Astrocyte (in vitro differentiated cells and primary cell): ENCODE results near the gene SELENOW. TPM values are rescaled to one million over a fixed set of nuclear protein-coding genes. Genes with fewer than 3 reads are reported as not detected.

Source experiments
- DNase-seq: peaks from one replicate; pipeline ENCODE4 v3.0.0-alpha.2; 2010; ENCODE audit warnings: low read depth
- FAIRE-seq: peaks from 2 replicates; lab custom pipeline; 2011; peaks lifted over from hg19 to GRCh38; lab: Jason Lieb, UNC
- H2AFZ ChIP-seq: 2 replicates; pipeline ENCODE4 v1.6.0; 2012; ENCODE audit warnings: low read depth, low read length, inconsistent platforms
- H3K27ac ChIP-seq: 2 replicates; pipeline ENCODE4 v1.5.1; 2011; ENCODE audit warnings: low read depth, low read length, inconsistent platforms
- H3K27me3 ChIP-seq: 2 replicates; pipeline ENCODE4 v1.6.0; 2011; ENCODE audit warnings: low read length, inconsistent platforms; ENCODE audit not compliant: insufficient read depth
- H3K36me3 ChIP-seq: 2 replicates; pipeline ENCODE4 v1.5.1; 2011; ENCODE audit warnings: low read length, inconsistent platforms; ENCODE audit not compliant: insufficient read depth
- H3K4me1 ChIP-seq: 2 replicates; pipeline ENCODE4 v1.5.1; 2011; ENCODE audit warnings: low read length, inconsistent platforms; ENCODE audit not compliant: insufficient read depth
- H3K4me2 ChIP-seq: 2 replicates; pipeline ENCODE4 v1.6.0; 2012; ENCODE audit warnings: low read length, inconsistent platforms
- H3K4me3 ChIP-seq: 2 replicates; pipeline ENCODE4 v1.5.1; 2011; ENCODE audit warnings: low read depth, mild to moderate bottlenecking, low read length, inconsistent platforms; ENCODE audit not compliant: insufficient read depth
- H3K79me2 ChIP-seq: 2 replicates; pipeline ENCODE4 v1.6.0; 2012; ENCODE audit warnings: mild to moderate bottlenecking, low read length, inconsistent platforms; ENCODE audit not compliant: insufficient read depth
- H3K9ac ChIP-seq: 2 replicates; pipeline ENCODE4 v1.6.0; 2012; ENCODE audit warnings: mild to moderate bottlenecking, low read length, inconsistent platforms
- H3K9me3 ChIP-seq: 2 replicates; pipeline ENCODE4 v1.5.1; 2012; ENCODE audit warnings: low read depth, mild to moderate bottlenecking, low read length, inconsistent platforms; ENCODE audit not compliant: insufficient read depth
- H4K20me1 ChIP-seq: 2 replicates; pipeline ENCODE4 v1.6.0; 2012; ENCODE audit warnings: low read length, inconsistent platforms; ENCODE audit not compliant: insufficient read depth
- H3K27ac Mint-ChIP-seq: one replicate; pipeline ENCODE4 v1.8.0; 2021; ENCODE audit warnings: mild to moderate bottlenecking, mixed read lengths; ENCODE audit not compliant: unreplicated experiment
- H3K27me3 Mint-ChIP-seq: one replicate; pipeline ENCODE4 v1.8.0; 2021; ENCODE audit warnings: low read depth, mixed read lengths; ENCODE audit not compliant: unreplicated experiment
- H3K36me3 Mint-ChIP-seq: one replicate; pipeline ENCODE4 v1.8.0; 2021; ENCODE audit warnings: low read depth, mixed read lengths; ENCODE audit not compliant: unreplicated experiment
- H3K4me1 Mint-ChIP-seq: one replicate; pipeline ENCODE4 v1.8.0; 2021; ENCODE audit warnings: low read depth, mixed read lengths; ENCODE audit not compliant: unreplicated experiment
- H3K4me3 Mint-ChIP-seq: one replicate; pipeline ENCODE4 v1.8.0; 2021; ENCODE audit warnings: mild to moderate bottlenecking, moderate library complexity, mixed read lengths; ENCODE audit not compliant: unreplicated experiment
- H3K9me3 Mint-ChIP-seq: one replicate; pipeline ENCODE4 v1.8.0; 2021; ENCODE audit warnings: mild to moderate bottlenecking, mixed read lengths; ENCODE audit not compliant: unreplicated experiment
- EZH2 ChIP-seq: IDR thresholded peaks from 2 replicates; pipeline ENCODE4 v1.6.1; 2012; ENCODE audit warnings: mild to moderate bottlenecking, low read length, inconsistent platforms; ENCODE audit not compliant: insufficient read depth
- total RNA-seq: library from RNA; stranded (reverse); gene quantifications from 2 replicates; pipeline ENCODE4 v1.2.1, GENCODE V29; 2021
- TF ChIP-seq, protein P1 (sequence below): IDR thresholded peaks from 2 replicates; pipeline ENCODE4 v1.5.1; 2011; ENCODE audit warnings: low read depth, mild to moderate bottlenecking, inconsistent platforms, low read length, moderate library complexity; ENCODE audit not compliant: insufficient read depth

SELENOW gene
- total RNA-seq, 1 donor from 2014 or later, result 279 TPM

DNA sequence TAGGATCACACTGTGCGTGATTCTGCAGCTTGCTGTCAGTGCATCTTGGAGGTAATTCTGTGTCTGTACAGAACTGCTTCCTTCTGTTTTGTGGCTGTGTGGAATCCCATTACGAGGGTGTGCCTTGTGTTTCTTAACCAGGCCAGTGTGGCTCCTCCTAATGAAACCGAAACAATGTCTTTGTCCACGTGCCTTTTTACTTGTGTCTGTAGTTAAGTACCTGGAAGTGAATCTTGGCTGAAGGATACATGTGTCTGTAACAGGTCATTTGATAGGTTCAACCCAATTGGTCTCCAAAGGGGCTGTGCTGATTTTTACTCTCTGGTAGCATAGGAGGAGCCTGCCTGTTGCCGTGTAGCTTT, 20.1 kb upstream of the SELENOW start:
- H3K36me3 ChIP-seq, result peaks cover 11% of the 10 kb centered on the region
- H3K4me1 ChIP-seq, result no peaks in the 10 kb centered on the region
- H3K4me1 Mint-ChIP-seq, result no peaks in the 10 kb centered on the region
- no peak for TF ChIP-seq EZH2
- TF ChIP-seq, protein P1, sequence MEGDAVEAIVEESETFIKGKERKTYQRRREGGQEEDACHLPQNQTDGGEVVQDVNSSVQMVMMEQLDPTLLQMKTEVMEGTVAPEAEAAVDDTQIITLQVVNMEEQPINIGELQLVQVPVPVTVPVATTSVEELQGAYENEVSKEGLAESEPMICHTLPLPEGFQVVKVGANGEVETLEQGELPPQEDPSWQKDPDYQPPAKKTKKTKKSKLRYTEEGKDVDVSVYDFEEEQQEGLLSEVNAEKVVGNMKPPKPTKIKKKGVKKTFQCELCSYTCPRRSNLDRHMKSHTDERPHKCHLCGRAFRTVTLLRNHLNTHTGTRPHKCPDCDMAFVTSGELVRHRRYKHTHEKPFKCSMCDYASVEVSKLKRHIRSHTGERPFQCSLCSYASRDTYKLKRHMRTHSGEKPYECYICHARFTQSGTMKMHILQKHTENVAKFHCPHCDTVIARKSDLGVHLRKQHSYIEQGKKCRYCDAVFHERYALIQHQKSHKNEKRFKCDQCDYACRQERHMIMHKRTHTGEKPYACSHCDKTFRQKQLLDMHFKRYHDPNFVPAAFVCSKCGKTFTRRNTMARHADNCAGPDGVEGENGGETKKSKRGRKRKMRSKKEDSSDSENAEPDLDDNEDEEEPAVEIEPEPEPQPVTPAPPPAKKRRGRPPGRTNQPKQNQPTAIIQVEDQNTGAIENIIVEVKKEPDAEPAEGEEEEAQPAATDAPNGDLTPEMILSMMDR, result no peak
- H4K20me1 ChIP-seq, result peaks cover 28% of the 10 kb centered on the region
- H3K9me3 Mint-ChIP-seq, result peaks cover 2% of the 10 kb centered on the region
- H3K9ac ChIP-seq, result no peak overlapping the region
- H3K27me3 Mint-ChIP-seq, result no peaks in the 10 kb centered on the region
- no peaks in the 10 kb centered on the region for H3K9me3 ChIP-seq
- H3K79me2 ChIP-seq, result no peaks in the 10 kb centered on the region
- H3K27ac ChIP-seq, result no peak overlapping the region
- no peak overlapping the region for H3K4me3 ChIP-seq
- H3K4me3 Mint-ChIP-seq, result no peak overlapping the region
- no peak for FAIRE-seq
- H3K4me2 ChIP-seq, result no peak overlapping the region
- H3K27me3 ChIP-seq, result no peaks in the 10 kb centered on the region
- H3K27ac Mint-ChIP-seq, result no peak overlapping the region
- H3K36me3 Mint-ChIP-seq, result peaks cover 24% of the 10 kb centered on the region
- no peak overlapping the region for H2AFZ ChIP-seq
- DNase-seq, result no peak

- no peak overlapping the region for H3K27ac ChIP-seq
- Mint-ChIP-seq H3K4me3 (no peak overlapping the region), H3K36me3 (peaks cover 24% of the 10 kb centered on the region), H3K9me3 (peaks cover 2% of the 10 kb centered on the region), H3K4me1 (peaks cover 4% of the 10 kb centered on the region), H3K27me3 (no peaks in the 10 kb centered on the region), H3K27ac (no peak overlapping the region)
- peaks cover 8% of the 10 kb centered on the region for H3K36me3 ChIP-seq
- no peak overlapping the region for H3K4me2 ChIP-seq
- H3K4me3 ChIP-seq, result no peak overlapping the region
- H4K20me1 ChIP-seq, result peaks cover 27% of the 10 kb centered on the region
- no peak for FAIRE-seq
- H2AFZ ChIP-seq, result no peak overlapping the region
- TF ChIP-seq EZH2, result no peak
- TF ChIP-seq, protein P1, result no peak
- H3K79me2 ChIP-seq, result no peaks in the 10 kb centered on the region
- DNase-seq, result no peak
- H3K27me3 ChIP-seq, result no peaks in the 10 kb centered on the region
- H3K4me1 ChIP-seq, result no peaks in the 10 kb centered on the region
- H3K9me3 ChIP-seq, result no peaks in the 10 kb centered on the region
- no peak overlapping the region for H3K9ac ChIP-seq
Observed at GRCh38 chr19:47760632-47760999, 17.9 kb upstream of the SELENOW start.

DNA sequence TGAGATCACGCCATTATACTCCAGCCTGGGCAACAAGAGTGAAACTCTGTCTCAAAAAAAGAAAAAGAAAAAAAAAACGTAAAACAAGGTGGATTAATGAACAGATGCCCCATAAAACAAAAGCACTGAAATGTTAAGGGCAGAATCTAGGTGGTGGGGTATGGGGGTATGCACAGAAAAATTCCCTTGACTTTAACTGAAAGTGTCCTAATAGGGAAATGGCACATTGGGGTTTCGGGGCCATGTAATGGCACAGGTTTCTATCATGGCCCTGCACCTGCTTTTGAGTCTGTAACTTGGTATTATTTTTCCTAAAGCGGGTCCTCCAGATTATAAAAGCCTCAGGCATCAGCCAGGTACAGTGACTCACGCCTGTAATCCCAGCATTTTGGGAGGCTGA, 16.9 kb upstream of the SELENOW start:
- no peak overlapping the region for H3K9ac ChIP-seq
- H3K4me1 ChIP-seq, result no peaks in the 10 kb centered on the region
- H3K27me3 ChIP-seq, result peaks cover 1% of the 10 kb centered on the region
- no peak overlapping the region for H3K27ac ChIP-seq
- peaks cover 7% of the 10 kb centered on the region for H3K4me1 Mint-ChIP-seq
- H3K36me3 Mint-ChIP-seq, result peaks cover 24% of the 10 kb centered on the region
- no peak overlapping the region for H3K27ac Mint-ChIP-seq
- H4K20me1 ChIP-seq, result peaks cover 27% of the 10 kb centered on the region
- no peaks in the 10 kb centered on the region for H3K27me3 Mint-ChIP-seq
- no peak overlapping the region for H3K4me3 ChIP-seq
- H3K4me2 ChIP-seq, result no peak overlapping the region
- H3K4me3 Mint-ChIP-seq, result no peak overlapping the region
- H3K79me2 ChIP-seq, result no peaks in the 10 kb centered on the region
- no peak overlapping the region for H2AFZ ChIP-seq
- DNase-seq, result no peak
- no peaks in the 10 kb centered on the region for H3K9me3 ChIP-seq
- TF ChIP-seq, protein P1, result no peak
- TF ChIP-seq EZH2, result no peak
- FAIRE-seq, result no peak
- peaks cover 8% of the 10 kb centered on the region for H3K36me3 ChIP-seq
- peaks cover 2% of the 10 kb centered on the region for H3K9me3 Mint-ChIP-seq
